GM21717 (cell line): ENCODE results near the gene AGR3.

Experiments used
- ATAC-seq: cut with Tn5 transposase; IDR thresholded peaks from one replicate; pipeline ENCODE4 v1.9.1; 2021; ENCODE audit warnings: mild to moderate bottlenecking, moderate library complexity; ENCODE audit not compliant: unreplicated experiment

AGR3 gene

DNA sequence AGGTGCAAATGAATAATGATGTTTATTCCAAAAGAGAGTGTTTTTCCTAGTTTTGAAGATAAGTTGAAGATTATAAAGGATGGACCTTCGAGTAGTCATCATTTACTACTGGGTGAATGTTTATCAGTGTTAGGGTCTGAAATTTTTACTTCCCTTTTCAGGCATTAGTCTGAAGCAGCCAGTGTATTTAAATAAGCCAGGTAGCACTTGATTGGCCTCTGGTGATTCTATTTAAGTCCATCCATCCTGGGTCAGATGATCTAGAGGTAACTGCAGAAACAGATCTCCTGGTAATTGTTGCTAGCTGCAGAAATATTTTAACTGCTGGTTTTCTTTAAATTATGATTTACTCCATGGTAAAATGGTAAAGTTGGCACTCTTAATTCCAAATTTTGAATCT, 42.9 kb downstream of the AGR3 start:
- ATAC-seq = no peak

DNA sequence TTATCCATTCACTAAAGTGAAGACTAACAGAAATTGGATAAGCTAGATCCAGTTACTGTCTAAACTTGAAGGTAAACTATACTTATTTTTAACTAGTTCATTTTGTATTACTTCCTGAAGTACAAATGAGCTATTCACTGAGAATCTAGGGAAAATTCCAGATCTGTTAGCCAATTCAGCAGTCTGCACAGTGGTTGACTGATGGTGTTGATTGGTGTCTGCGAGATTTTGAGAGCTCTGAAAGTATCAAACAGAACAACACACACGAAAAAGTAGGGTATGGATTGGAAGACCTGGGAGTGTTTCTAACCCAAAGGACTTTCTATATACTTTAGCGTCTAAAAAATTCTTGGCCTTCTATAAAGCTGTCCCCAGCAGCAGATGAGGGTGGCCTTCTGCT, 43.4 kb downstream of the AGR3 start:
- ATAC-seq = no peak

DNA sequence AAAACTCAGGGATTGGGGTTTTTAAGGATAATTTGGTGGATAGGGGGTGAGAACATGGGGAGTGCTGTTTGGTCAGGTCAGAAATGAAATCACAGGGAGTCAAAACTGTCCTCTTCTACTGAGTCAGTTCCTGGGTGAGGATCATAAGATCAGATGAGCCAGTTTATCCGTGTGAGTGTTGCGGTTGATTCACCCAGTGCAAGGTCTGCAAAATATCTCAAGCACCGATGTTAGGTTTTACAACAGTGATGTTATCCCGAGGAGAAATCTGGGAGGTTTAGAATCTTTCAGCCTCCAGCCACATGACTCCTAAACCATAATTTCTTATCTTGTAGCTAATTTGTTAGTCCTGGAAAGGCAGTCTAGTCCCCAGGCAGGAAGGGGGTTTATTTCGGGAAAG, 45.3 kb downstream of the AGR3 start:
- no peak for ATAC-seq

DNA sequence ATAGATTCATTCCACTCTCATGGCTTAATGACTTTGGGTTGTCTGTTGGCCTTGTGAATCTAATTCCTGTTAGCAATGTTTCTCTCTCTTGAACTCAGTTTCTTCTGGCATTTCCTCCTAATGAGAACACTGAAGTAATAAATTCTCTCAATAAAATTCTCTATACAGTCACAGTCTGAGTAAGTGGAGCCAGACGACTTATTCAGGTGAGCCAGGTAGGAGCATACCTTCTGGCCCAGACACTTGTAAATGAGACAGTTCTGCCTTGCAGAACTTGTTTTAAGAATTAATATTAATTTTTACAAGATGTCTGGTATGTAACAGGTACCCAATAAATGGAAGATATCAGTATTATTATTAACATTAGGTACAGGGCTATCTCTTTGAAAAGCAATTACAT, 48.4 kb downstream of the AGR3 start:
- no peak for ATAC-seq

DNA sequence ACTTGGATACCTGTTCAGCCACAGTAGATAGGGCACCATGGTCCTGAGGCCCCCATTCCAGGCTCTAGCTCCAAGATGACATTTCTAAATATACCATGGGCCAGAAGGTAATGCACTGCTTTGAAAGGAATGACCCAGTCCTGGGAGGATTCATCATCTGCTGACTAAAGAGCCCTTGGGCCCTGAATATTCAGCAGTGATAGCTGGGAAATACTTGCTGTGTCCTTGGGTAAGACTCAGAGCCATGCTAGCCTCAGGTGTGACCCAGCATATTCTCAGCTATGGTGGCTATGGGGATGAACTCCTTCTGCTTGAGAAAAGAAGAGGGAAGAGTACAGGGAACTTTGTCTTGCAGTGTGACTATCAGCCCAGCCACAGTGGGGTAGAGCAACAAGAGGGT, 55.7 kb downstream of the AGR3 start:
- no peak for ATAC-seq

DNA sequence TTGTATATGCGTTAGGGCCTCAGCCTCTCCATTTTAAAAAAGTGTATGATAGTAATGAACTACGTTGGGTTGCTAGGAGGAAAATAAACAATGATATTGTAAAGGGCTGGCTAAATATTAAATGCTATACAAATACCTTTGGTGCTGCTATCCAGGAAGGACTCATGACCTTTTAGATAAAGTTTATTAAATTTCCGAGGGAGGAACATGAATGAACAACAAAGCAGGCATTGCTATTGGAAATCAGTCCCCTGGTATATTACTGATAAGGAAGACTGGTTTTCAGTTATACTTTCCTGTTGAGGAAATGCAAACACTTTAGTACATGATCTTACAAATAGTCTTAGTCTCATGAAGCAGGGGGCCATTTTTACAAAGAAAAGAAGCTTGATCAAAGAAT, 59.8 kb downstream of the AGR3 start:
- ATAC-seq = no peak

DNA sequence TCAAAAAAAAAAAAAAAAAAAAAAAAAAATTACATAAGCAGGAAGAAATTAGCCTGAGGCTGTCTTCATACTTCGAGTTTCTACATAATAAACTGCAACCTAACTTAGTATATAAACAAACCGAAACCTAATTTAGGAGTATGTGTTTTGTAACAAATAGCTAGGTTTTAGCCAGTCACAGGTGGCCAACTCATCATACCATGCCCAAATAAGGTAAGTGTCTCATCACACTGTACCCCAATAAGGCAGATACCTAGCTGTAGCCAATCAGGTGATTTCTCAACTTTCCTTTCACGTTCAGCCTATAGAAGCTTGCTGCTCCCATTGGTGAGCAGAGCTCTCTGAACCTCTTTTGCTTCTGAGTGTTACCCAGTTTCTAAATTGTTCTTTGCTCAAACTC, 63.1 kb downstream of the AGR3 start:
- ATAC-seq = no peak

DNA sequence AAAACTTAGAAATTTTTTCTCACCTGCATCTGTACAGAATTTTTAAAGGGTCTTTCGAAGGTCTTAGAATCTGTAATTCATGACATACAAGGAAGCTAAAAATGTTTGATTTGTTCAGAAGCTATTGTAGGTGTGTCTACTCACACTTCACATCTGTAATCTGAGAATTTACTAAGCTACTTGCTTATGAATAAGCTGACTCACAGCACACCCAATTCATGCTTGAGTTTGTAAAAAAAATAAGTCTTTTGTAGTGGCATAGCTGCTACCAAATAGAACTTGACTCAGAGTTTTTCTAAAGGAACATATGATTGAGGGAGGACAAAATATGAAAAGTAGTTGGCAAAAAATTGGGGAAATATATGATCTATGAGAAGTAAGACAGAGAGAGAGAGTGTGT, 64.2 kb downstream of the AGR3 start:
- ATAC-seq = no peak

DNA sequence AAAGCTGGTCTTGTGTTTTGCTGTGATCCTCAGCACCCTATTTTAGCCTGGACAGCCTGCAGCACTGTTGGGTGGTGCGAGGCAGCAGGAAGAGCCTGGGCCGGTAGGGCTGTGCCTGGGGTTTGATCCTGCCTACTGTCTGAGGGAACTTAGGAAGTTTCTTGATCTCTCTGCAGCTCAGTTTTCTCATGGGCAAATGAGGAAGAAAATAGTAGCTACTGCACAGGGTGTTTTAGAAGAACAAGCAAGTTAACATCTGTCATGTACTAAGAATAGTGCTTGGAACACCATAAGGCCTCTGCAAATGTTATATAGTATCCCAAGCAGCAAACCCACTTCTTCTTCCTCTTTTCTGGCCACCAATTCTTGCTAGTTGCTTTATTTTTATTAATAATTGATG, 65.0 kb downstream of the AGR3 start:
- ATAC-seq = no peak

DNA sequence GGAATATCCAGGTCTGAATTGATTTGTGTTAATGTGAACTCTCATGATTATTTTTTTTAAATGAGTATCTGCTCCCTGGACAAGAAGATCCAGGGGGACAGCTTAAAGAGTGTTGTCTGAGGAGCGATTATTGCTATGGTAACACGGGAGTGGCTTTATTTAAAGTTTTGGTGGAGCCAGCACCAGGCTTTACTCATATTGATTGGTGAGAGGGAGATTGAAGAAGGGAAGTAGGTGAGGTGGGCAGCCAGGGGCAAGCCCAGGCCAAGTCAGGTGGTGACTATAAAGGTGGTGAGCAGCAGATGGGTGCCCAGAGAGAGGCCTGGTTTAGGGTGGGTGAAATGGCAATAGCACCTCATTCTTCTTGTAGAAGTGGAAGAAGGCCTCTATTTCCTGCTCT, 66.8 kb downstream of the AGR3 start:
- no peak for ATAC-seq

DNA sequence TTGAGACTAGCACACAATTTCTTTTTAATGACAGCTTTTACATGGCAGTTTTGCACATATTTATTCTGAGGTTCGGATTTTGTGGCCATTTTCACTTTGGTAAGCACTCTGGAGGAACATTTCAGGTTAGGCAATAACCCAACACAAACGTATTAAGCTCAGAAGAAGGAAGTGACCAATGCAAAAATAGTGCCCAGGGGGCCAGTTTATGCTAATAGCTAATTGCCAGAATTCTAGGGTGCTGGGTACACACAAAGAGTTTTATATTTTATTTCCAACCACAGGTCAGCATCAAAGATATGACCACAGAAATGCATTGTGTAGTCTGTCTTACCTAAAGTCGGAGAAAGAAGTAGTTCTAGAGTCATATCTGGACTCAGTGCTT, 68.6 kb downstream of the AGR3 start:
- ATAC-seq = no peak

DNA sequence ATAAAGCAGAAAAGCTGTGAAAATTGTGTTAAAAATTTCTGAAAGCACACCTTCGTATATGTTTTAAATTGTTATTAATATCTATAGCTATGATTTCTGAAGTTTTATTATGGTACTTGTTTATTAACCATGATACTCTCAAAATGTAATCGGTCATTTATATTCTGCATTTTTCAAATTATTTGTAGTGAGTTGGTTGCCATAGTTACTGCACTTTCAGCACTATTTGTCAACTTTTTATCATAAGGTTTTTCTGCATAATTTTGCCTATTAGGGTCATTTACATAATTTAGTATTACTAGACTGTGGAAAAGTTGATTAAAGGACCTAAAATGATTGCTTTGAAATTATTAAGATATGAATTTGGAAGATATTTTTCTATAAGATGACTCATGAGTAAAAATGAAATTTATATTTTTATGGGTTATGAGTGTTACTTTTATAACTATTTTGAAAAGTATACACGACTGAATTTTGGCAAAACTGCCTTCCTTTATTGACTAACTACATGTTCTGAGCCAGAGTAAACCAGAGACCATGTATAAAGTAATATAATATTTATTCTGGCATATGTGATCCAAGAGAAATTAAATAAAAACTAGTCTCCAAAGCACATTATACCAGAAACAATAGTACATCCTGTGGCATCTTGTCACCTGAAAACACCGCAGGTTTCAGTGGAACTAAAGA, 69.1 kb downstream of the AGR3 start:
- no peak for ATAC-seq

DNA sequence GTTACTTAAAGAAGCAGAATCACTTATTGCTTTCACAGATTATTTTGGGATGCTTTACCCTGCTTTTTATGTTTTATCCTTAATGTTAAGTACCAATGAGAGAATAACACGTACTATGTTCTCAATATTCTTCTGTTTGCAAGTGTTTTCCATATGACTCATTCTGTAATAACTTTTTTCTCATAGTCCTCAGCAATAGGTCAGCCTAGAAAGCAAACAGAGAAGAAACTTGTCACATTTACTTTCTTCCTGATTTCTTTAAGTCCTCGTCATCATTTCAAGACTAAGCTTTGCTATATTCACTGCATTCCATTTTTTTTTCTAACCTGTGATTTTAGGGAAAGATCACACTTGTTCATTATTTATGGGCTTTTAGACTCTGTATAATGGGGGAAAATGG, 70.2 kb downstream of the AGR3 start:
- ATAC-seq = no peak

DNA sequence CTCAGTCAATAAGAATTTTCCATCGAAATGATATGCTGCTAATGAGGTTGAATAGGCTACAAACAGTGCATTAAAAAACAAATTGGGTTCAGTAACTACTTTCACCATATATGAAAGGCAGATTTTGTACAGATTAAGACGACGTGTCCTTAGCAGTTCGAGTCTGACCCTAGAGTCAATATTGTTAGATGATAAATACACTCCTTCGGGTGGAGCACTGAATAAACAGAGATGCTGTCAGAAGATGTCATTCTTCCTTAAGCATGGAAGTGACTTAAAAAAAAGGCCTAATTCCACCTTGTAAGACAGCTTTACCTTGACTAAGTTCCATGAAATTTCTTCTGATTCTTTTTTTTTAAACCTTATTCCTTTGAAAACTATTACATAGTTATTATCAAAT, 71.2 kb downstream of the AGR3 start:
- no peak for ATAC-seq

DNA sequence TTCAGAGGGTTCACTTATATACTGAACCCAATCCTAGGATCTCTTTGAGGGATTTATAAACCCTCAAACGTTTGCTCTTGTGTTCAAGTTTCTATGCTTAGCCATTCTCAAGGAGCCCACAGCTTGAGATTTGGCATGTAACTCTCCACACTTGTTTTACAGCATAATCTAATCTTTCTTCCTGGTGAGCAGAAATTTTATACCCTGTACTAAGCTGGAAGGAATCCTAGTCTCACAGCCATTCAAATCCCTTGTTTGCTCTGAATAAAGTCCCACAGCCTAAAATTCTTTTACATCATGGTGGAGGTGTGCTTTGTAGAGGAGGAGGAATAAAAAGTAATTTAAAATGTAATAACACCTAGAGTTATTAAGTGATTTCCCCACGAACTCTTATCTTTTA, 71.7 kb downstream of the AGR3 start:
- ATAC-seq = no peak
